HG02981 (cell line): ENCODE data around the gene LRRC4C.

Experiments used
- ATAC-seq: cut with Tn5 transposase; IDR thresholded peaks from one replicate; pipeline ENCODE4 v1.9.1; 2021; ENCODE audit warnings: mild to moderate bottlenecking, moderate library complexity; ENCODE audit not compliant: unreplicated experiment

Gene LRRC4C

DNA sequence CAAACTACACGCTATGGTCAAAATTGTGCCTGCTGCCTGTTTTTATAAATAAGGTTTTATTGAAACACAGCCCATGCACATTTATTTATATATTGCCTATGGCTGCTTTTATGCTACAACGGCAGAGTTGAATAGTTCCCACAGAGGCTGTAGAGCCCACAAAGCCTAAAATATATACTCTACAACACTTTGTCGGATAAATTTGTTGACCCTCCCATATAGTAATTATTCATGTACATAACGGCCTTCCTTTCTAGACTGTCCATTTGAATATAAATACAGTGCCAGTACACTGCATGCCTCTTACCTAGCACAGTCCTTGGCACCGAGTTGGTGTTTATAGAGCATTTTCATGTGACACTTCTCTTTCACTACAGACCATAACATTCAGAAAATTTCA lies 314.0 kb downstream of the LRRC4C start:
- no peak for ATAC-seq

DNA sequence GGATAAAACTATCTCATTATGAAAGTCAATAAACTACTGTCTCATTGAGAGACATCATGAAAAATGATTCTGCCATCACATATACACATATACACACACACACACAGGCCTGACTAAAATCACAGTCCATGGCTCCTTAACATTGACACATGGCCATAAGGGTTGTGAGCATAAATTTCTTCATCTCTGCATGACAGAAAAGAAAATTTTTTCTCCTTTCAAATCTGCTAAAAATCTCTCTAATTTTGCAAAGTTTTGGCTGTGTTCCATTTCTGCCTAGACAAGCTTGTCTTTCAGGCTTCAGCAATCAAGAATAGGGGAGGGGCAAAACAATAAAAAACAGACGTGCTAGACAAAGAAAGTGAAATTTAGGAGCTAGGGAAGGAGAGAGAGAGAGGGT lies 324.5 kb downstream of the LRRC4C start:
- no peak for ATAC-seq

DNA sequence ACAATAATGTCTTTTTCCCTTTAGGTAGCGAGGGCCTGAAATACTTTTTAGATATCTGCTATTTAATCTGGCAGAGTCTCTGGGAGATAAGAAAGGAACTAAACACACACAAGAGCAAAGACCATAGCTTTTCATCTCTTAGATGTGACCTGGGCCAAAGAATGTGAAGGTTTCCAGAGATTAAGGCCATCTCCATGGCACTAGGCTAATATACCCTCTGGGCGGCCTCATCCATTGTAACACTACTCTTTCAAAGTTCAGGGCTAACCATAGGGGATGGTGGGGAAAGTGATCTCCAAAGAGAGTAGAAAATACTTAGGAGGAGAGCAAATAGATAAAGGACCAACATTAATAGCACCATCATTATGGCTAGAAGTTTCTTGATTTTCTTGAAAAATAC lies 326.4 kb downstream of the LRRC4C start:
- no peak for ATAC-seq

DNA sequence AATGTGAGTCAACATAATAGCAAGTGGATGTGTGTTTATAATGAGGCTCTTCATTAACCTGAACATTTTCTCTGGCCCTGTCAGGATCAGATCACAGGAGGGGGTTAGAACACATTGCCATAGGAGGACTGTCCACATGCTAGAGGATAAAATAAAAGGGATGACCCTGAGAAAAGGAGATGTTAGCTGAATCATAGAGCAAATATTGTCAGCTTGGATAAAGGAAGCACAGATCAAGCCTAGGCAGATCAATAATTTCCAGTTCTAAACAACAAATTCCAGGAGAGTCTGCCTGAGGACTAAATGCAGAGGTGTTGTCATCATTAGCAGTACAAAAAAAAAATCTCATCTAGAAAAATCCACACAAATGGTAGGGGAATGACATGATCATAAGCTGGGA lies 337.9 kb downstream of the LRRC4C start:
- ATAC-seq: no peak

DNA sequence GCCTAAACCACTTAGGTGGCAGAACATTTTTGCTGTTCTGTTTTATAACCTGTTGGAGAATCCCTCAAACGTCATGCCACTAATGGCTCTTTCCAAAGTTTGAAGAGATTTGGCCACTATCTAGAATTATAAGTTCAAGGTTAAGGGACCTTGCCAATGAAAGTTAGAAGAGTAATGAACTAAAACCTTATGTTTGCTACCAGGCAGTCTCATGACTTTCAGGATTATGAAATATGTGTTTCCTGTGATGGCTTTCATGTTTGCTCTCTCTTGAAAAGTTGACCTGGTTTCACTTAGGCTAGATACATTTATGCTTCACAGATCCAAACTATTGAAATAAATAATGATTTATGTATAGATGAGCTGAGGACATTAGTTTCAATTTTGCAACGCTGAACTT lies 340.0 kb downstream of the LRRC4C start:
- ATAC-seq: no peak

DNA sequence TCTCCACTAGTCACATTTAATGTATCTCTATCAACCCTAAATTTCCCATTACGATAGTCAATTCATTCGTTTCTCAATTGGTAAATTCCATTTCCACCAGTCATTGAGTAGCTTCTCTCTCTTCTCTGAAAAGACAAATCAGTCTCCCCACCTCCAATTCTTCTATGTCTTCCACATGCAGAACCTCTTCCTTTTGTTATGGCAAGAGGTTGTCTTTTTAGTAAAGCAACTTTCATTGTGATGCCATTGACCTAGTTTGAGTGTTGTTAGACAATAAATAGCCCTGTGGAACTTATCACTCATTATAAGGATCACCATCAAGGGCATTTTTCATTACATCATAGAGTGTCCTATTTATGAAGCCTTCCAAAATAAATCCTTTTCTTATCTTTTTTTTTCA lies 340.9 kb downstream of the LRRC4C start:
- ATAC-seq: no peak

DNA sequence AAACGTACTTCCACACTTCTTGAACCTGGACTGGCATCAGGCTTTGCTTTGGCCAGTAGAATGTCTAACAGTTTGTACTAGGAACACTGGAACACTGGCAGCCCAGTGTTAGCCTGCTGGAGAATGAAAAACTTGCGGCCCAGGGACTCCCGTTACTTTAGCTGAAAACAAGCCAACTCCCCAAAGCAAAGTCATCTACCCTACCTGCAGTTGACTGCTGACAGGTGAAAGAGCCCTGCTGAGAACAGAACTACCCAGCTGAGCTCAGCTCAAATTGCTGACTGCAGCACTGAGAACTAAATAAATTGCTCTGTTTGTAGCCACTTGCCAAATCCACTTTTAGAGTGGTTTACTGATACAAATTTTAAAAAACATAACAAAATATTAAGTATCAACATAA lies 342.5 kb downstream of the LRRC4C start:
- no peak for ATAC-seq

DNA sequence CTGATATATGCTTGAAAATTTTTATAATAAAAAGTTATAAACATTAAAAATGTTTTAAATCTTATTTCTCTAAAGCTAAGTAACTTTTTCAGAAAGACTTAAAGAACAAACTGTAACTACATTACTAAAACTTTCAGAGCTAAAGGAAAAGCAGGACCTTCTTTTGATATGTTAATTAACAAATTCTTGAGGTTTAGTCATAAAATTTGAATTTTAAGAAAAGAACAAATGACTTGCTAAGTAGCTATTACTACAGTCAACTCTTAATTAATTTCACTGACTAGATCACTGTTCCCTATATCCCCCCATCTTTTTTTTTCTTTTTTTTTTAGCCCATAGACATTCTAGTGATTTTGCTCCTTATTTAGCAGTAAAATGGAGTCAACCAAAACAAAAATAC lies 344.4 kb downstream of the LRRC4C start:
- ATAC-seq: no peak

DNA sequence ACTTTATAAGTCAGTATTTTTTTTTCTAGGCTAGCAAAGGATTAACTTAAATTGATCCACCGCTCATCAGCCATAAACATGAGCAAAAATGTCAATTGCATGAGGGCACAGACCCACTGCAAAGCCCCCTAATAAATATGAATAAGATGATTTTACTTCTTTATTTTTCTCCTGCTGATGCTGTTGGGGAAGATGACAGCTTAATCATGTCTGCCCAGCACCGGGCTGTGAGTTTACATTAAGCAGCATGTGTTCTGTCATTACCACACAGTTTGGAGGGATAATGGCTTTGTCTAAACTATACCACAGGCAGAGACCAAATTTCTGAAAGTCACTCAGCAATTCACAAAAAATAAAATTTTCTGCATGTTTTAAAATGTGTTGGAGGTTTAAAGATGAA lies 346.3 kb downstream of the LRRC4C start:
- no peak for ATAC-seq

DNA sequence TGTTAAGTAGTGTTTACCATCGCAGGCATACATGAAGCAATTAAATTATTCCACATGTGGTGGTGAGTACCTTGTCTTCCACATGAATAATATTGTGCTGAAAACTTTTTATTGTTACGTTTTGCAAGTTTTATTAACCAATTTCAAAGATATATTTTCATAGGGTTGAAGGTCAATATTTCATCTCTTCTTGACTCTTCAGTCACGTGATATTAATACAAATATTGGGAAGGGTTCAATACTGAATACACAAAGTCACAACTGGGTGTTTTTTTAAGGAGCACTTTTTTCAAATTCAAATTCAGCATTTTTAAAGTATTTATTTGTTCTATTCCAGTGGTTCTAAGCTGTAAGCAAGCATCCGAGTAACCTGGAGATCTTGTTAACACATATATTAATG lies 348.9 kb downstream of the LRRC4C start:
- ATAC-seq: no peak

DNA sequence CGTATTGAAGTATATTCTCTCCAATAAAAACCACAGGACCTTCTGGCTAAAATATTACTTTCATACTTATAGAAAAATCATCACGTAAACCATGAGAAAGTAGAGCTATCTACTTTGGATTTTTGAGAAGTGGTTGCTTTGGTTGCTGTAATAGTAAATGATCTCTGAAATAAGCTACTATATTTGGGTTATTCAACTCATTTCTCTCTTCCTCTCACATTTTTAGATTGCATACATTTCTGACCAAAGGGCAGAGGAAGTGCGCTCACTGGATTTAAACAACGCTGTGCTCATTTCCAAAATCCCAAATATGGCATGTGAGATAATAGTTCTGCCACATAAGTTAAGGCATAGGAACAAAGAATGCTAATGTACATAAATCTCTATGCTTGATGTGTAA lies 357.0 kb downstream of the LRRC4C start:
- no peak for ATAC-seq

DNA sequence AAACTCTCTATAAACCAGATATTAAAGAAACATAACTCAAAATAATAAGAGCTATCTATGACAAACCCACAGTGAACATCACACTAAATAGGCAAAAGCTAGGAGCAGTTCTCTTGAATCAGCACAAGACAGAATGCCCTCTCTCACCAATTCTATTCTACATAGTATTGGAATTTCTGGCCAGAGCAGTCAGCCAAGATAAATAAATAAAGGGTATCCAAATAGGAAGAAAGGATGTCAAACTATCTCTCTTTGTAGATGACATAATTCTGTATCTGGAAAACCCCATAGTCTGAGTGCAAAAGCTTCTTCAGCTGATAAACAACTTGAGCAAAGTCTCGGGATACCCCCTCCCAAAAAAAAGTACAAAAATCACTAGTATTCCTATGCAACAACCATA lies 359.8 kb downstream of the LRRC4C start:
- ATAC-seq: no peak

DNA sequence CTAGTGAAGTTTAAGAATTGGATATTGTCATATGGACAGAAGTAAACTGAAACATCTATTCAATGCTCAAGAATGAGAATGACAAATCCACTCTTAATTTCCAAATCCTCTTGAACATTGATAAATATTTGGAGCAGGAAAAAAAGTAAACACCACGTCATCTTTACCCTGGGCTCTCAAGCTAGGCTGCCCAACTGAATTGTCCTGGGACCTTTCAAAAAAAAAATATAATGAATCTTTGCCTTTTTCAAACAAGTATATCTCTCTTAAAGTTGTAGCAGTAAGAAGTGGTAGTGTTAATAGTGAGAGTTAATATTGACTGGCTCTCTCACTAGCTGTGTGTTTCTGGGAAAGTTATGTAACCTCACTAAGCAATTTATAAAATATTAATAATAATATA lies 374.3 kb downstream of the LRRC4C start:
- ATAC-seq: no peak

DNA sequence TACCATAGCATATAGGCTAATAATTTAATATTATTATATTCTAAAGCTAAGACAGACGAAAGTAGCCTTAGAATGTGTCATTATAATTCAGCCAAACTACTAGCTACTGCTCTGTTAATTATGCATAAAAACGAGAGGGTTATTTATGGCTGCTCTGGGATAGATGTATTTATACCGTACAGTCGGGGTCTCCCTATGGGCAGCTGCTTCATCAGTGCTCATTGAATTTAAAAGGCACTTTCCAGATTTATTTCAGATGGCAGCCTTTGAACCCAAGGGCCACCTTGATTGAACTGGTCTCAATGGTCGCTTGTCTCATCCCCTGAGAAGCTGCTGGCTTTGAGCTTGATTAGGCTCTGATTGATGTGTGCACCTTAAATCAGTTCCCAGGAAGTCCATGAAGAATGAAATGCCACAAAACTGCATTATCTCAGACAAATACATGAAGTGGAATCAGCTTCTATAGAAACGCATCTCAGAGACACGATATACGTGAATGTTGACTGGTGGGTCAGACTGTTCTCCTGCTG lies 377.6 kb downstream of the LRRC4C start:
- no peak for ATAC-seq

DNA sequence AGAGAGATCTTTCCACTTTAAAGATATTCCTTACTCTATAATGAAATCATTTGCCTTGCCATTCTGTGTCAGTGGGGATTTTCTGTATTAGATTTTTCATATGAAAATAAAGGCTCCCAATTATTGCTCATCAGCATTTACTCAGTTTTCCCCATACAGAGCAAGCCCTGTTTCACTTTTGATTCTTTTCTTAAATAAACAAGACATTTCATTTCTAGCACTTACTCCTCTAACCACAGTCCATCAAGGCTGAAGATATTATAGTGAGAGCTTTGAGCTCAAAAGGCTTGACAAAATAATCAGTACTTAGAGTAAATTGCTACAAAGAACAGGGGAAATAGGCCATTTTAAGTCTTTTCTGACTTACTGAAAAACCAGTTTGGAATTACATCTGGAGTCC lies 385.1 kb downstream of the LRRC4C start:
- ATAC-seq: no peak

DNA sequence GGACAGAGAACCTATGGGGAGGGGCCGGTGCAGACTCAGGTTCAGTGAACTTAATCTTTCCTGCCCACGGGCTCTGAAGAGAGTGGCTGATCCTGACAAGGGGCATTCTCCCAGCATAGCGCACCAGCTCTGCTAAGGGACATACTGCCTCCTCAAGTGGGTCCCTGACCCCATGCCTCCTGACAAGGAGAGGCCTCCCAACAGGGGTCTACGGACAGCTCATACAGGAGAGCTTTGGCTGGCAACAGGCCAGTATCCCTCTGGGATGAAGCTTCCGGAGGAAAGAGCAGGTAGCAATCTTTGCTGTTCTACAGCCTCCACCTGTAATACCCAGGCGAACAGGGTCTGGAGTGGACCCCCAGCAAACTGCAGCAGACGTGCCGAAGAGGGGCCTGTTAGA lies 394.0 kb downstream of the LRRC4C start:
- ATAC-seq: no peak

DNA sequence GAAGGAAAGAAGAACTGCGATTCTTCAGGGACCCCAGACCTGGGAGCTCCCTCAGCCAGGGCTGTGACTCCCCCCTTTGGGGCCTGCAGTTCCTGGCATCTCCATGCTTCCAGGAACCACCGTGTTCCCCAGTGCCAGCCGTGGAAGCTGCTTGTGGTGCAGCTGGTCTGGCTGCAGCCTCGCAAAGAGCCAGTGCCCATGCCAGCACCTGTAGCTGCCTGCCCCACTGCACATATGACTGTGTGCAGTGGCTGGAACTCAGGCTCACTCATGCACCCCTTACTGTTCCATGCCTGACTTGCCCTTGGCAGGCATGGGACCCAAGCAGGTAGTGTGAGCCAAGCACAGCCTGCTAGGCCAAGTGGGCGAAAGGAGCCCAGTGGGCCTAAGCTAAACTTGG lies 401.3 kb downstream of the LRRC4C start:
- ATAC-seq: no peak

DNA sequence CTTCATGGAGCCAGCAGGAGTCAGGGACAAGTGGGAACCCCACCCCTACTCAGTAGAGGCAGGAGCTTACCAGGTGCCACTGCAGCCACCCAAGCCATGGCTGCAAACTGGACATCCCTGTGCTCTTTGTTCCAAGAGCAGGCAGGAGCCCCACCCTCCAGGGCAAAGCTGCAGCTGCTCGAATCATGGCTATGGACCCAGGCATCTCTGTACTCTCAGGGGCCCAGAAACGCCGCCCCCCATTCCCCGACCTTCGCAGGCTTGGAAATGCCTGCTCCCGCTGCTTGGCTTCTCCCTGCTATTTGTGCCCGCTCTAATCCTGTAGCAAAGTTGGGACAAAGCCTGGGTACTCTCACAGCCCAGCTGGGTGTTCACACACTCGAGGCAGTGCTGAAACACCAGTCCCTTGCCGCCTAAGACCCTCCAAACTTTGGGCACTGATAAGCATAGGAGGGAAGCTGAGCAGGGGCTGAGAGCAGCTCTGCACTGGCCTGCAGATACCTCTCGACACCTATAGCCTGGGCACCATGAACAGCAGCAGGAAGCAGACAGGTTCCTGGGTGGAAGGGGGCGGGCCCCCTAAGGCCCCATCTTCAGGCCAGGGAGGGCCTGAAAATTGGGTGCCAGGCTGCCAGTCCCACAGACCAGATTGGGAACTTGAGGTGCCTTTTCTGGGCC lies 402.4 kb downstream of the LRRC4C start:
- no peak for ATAC-seq

DNA sequence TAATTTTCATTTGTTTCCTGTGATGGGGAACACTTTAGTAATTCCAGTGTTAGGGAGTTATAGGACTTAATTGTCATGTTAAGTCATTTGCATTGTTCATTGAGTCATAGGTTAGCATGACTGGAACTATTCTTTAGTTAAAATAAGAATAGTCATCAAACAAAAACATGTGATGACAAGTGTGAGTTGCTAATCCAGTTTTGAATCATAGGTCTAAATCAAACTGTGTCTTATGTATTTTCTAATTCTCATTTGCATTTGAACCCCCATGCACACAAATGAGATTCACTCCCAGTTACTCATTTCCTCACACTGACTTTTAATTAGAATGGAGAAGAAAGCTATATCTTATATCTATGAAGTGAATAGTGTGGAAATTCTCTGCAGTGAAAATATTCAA lies 405.6 kb downstream of the LRRC4C start:
- no peak for ATAC-seq

DNA sequence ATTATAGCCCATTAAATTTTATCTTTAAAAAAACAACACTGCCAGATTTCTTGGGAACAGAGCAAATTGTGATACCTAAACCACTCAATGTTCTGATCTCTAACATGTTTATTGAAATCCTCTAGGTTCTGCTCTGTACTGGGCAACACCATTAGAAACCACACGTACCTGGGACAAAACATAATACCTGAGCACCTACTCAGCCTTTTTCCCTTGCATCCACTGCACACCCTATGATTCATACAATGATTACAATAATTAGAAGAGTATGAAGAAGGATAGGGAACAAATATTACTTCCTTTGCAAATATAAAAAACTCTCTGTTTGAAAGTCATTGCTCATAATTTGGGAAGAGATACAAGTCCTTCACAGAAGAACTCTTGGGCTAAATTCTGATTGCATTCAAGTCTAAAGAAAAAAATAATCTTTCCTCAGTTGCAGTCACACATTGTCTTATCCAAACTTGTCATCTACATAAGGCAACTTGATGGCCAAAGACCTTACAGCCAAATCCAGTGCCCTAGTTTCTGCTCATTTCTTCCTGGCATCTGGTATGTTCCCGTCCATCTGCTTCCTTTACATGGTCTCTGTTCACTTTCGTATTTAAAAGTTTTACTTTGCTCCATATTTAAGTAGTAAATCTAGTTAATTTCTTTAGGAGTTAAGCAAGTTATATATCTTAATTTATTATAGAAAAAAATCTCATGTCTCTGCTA lies 407.4 kb downstream of the LRRC4C start:
- ATAC-seq: no peak

DNA sequence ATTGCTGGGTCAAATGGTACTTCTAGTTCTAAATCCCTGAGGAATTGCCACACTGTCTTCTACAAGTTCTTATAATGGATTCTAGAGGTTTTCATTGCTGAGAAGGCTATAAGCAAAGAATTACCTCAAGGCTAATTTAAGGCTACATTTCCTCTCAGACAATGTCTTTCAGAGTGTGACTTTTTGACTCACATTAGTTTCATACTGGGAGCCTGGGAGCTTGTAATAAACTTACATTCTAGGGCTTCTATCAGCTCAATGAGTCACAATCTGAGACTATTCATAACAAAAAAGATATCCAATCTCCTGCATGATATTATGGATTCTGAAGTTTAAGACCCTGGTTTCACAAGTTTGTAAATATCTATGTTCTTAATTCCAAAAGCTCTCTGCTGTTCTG lies 408.7 kb downstream of the LRRC4C start:
- no peak for ATAC-seq

DNA sequence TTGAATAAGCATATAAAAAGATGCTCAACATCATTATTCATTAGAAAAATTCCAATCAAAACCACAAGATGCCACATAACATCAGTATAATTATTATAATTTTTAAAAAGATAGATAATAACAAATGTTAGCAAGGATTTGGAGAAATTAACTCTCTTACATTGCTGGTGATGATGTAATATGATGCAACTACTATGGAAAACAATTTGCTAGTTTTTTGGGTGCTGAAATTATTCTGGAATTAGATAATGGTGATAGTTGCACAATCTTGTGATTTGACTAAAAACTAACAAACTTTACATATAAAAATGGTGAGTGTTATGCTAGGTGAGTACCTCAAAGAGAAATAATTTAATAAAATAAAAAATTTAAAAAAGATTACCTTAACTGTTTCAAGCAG lies 412.2 kb downstream of the LRRC4C start:
- no peak for ATAC-seq

DNA sequence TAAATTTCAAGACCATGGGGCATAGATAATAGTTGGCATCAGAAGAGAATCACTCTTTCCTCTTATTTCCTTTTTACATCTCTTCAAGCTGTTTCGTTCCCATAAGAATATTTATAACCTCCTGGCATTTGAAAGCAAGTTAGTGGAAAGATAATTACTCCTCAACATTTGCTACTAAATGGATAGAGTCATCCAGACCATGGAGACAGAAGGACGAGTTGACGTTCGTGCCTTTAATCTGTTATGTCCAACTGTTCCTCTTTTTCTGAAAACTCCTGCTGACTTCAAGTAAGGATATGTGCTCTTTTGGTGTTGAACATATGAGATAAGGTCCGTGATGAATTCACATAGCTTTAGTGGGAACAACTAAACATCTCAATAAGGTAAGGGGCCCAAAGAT lies 414.2 kb downstream of the LRRC4C start:
- ATAC-seq: no peak
